Loucy (cell line): ENCODE data around the gene CSF3.

Experiments used
- H2AFZ ChIP-seq: fragments of 200-600 bp; sonication (generic); 2 replicates; pipeline ENCODE4 v1.6.0; 2016; ENCODE audit warnings: antibody characterized with exemption, mild to moderate bottlenecking, low read length, moderate library complexity
- H3F3A ChIP-seq: fragments of 200-600 bp; 2 replicates; pipeline ENCODE4 v1.6.0; 2016; ENCODE audit warnings: antibody characterized with exemption, low read depth, mild to moderate bottlenecking
- H3K27me3 ChIP-seq: fragments of 200-600 bp; sonication (generic); 2 replicates; pipeline ENCODE4 v1.6.1; 2014; ENCODE audit warnings: low read length, mild to moderate bottlenecking; ENCODE audit not compliant: insufficient read depth, poor library complexity, severe bottlenecking
- H3K36me3 ChIP-seq: fragments of 200-600 bp; sonication (generic); 2 replicates; pipeline ENCODE4 v1.6.1; 2016; ENCODE audit warnings: low read length; ENCODE audit not compliant: insufficient read depth
- H3K4me1 ChIP-seq: fragments of 200-600 bp; sonication (generic); 2 replicates; pipeline ENCODE4 v1.5.1; 2014; ENCODE audit warnings: low read length, mild to moderate bottlenecking; ENCODE audit not compliant: insufficient read depth, poor library complexity, severe bottlenecking
- H3K4me2 ChIP-seq: fragments of 200-600 bp; sonication (generic); 2 replicates; pipeline ENCODE4 v1.6.0; 2014; ENCODE audit warnings: antibody characterized with exemption, low read length, low read depth, mild to moderate bottlenecking; ENCODE audit not compliant: poor library complexity, severe bottlenecking
- H3K4me3 ChIP-seq: fragments of 200-600 bp; sonication (generic); 2 replicates; pipeline ENCODE4 v1.5.1; 2014; ENCODE audit warnings: low read length, mild to moderate bottlenecking, mixed read lengths; ENCODE audit not compliant: poor library complexity, severe bottlenecking
- H3K79me2 ChIP-seq: fragments of 200-600 bp; sonication (generic); 2 replicates; pipeline ENCODE4 v1.6.1; 2014; ENCODE audit warnings: low read length; ENCODE audit not compliant: insufficient read depth
- H3K9ac ChIP-seq: fragments of 200-600 bp; sonication (generic); 2 replicates; pipeline ENCODE4 v1.6.0; 2014; ENCODE audit warnings: mild to moderate bottlenecking, low read depth, low read length, moderate library complexity; ENCODE audit not compliant: poor library complexity, severe bottlenecking
- H3K9me2 ChIP-seq: fragments of 200-600 bp; sonication (generic); replicated peaks from 2 replicates; pipeline ENCODE4 v1.6.1; 2016; ENCODE audit warnings: low read depth, low read length, mixed read lengths
- H3K9me3 ChIP-seq: fragments of 200-600 bp; sonication (generic); 2 replicates; pipeline ENCODE4 v1.6.1; 2014; ENCODE audit warnings: mild to moderate bottlenecking, antibody characterized with exemption, low read length, low read depth; ENCODE audit not compliant: insufficient read depth
- H4K20me1 ChIP-seq: fragments of 200-600 bp; sonication (generic); 2 replicates; pipeline ENCODE4 v1.6.0; 2014; ENCODE audit warnings: antibody characterized with exemption, low read length, mild to moderate bottlenecking; ENCODE audit not compliant: insufficient read depth, poor library complexity, severe bottlenecking
- CTCF ChIP-seq: fragments of 200-600 bp; sonication (generic); conservative IDR thresholded peaks from 2 replicates; pipeline ENCODE4 v1.5.1; 2014; ENCODE audit warnings: mild to moderate bottlenecking, antibody characterized with exemption, low read length
- EZH2phosphoT487 ChIP-seq: fragments of 200-600 bp; IDR thresholded peaks from 2 replicates; pipeline ENCODE4 v1.6.1; 2018; ENCODE audit warnings: antibody characterized with exemption, mild to moderate bottlenecking, moderate library complexity, borderline replicate concordance

The CSF3 gene

GRCh38 chr17:39969375-39969774 is 45.9 kb upstream of the CSF3 start:
- no peak overlapping the region for H2AFZ ChIP-seq
- no peaks in the 10 kb centered on the region for H3K27me3 ChIP-seq
- no peak overlapping the region for H3K4me2 ChIP-seq
- H3F3A ChIP-seq = no peaks in the 10 kb centered on the region
- H3K9me2 ChIP-seq = no peaks in the 10 kb centered on the region
- H3K36me3 ChIP-seq = no peaks in the 10 kb centered on the region
- no peaks in the 10 kb centered on the region for H3K9me3 ChIP-seq
- H3K4me3 ChIP-seq = no peak overlapping the region
- TF ChIP-seq CTCF (no peak), EZH2phosphoT487 (no peak)
- no peaks in the 10 kb centered on the region for H3K4me1 ChIP-seq
- H3K9ac ChIP-seq = no peak overlapping the region
- H4K20me1 ChIP-seq = no peaks in the 10 kb centered on the region
- no peaks in the 10 kb centered on the region for H3K79me2 ChIP-seq

- H2AFZ ChIP-seq = no peak overlapping the region
- no peak overlapping the region for H3K4me2 ChIP-seq
- H3K9me3 ChIP-seq = no peaks in the 10 kb centered on the region
- H3K79me2 ChIP-seq = no peaks in the 10 kb centered on the region
- no peaks in the 10 kb centered on the region for H3K27me3 ChIP-seq
- no peaks in the 10 kb centered on the region for H3K36me3 ChIP-seq
- no peaks in the 10 kb centered on the region for H3K9me2 ChIP-seq
- no peak overlapping the region for H3K4me3 ChIP-seq
- H3K9ac ChIP-seq = no peak overlapping the region
- H3F3A ChIP-seq = no peaks in the 10 kb centered on the region
- H4K20me1 ChIP-seq = no peaks in the 10 kb centered on the region
- H3K4me1 ChIP-seq = no peaks in the 10 kb centered on the region
- no peak for TF ChIP-seq EZH2phosphoT487
- no peak for TF ChIP-seq CTCF
Measured at GRCh38 chr17:39970157-39970692, 45.0 kb upstream of the CSF3 start.

- Histone ChIP-seq H3K9me2 (no peaks in the 10 kb centered on the region), H3K4me2 (no peak overlapping the region), H3K9me3 (no peaks in the 10 kb centered on the region), H3K4me1 (no peaks in the 10 kb centered on the region), H4K20me1 (no peaks in the 10 kb centered on the region), H3K9ac (no peak overlapping the region), H3K27me3 (no peaks in the 10 kb centered on the region), H3K36me3 (no peaks in the 10 kb centered on the region), H3F3A (no peaks in the 10 kb centered on the region), H3K79me2 (no peaks in the 10 kb centered on the region), H2AFZ (no peak overlapping the region), H3K4me3 (no peak overlapping the region)
- no peak for TF ChIP-seq CTCF
Measured at GRCh38 chr17:39971076-39971603, 44.1 kb upstream of the CSF3 start.
